Panc1 (cell line): ENCODE measurements around the gene EPN1. TPM values are rescaled to one million over a fixed set of nuclear protein-coding genes. Genes with fewer than 3 reads are reported as not detected.

ENCODE experiments used
- ATAC-seq: fragments of 200-7000 bp; cut with Tn5 transposase; 2 replicates; pipeline ENCODE4 v1.9.1; 2020; ENCODE audit warnings: mild to moderate bottlenecking, moderate library complexity
- BruUV-seq: library from RNA; stranded (reverse); fragments of 400-500 nt; replicated peaks from 2 replicates; lab custom pipeline; 2021; lab: Mats Ljungman, UMichigan
- CTCF ChIA-PET: fragments of 300-600 bp; sonication (Branson Sonifier 250); formaldehyde crosslinking; loops from one replicate; lab custom pipeline; 2022; ENCODE audit warnings: antibody characterized with exemption; lab: Charles Lee
- POLR2A ChIA-PET: fragments of 300-600 bp; sonication (Branson Sonifier 250); formaldehyde crosslinking; loops from one replicate; lab custom pipeline; 2022; ENCODE audit warnings: antibody characterized with exemption; lab: Charles Lee
- DNase-seq: peaks from one replicate; pipeline ENCODE4 v3.0.0-alpha.2; 2010; ENCODE audit warnings: low read depth, low spot score
- H3K27ac ChIP-seq: 2 replicates; pipeline ENCODE4 v1.5.1; 2011; ENCODE audit warnings: mild to moderate bottlenecking, low read length, inconsistent platforms
- H3K27me3 ChIP-seq: fragments of 200-500 bp; sonication (Bioruptor generic); 2 replicates; pipeline ENCODE4 v1.6.0; 2014; ENCODE audit warnings: low read length, inconsistent platforms; ENCODE audit not compliant: control insufficient read depth, insufficient read depth
- H3K36me3 ChIP-seq: fragments of 200-500 bp; sonication (Bioruptor generic); 2 replicates; pipeline ENCODE4 v1.5.1; 2014; ENCODE audit warnings: inconsistent platforms, mild to moderate bottlenecking, low read length, moderate library complexity; ENCODE audit not compliant: control insufficient read depth, insufficient read depth
- H3K4me1 ChIP-seq: 2 replicates; pipeline ENCODE4 v1.5.1; 2011; ENCODE audit warnings: inconsistent platforms, mild to moderate bottlenecking, low read length, moderate library complexity; ENCODE audit not compliant: control insufficient read depth, insufficient read depth
- H3K4me3 ChIP-seq, 2 experiments: 2 replicates each; pipeline ENCODE4 v1.5.1; 2011 to 2012; ENCODE audit warnings: low read depth in 2 of 2, low read length in 2 of 2, mild to moderate bottlenecking in 2 of 2, inconsistent platforms in 1 of 2, moderate library complexity in 1 of 2
- H3K9me3 ChIP-seq: fragments of 200-500 bp; sonication (Bioruptor generic); 2 replicates; pipeline ENCODE4 v1.5.1; 2014; ENCODE audit warnings: low read depth, mild to moderate bottlenecking, inconsistent platforms, low read length, moderate library complexity; ENCODE audit not compliant: control insufficient read depth, insufficient read depth
- CTCF ChIP-seq: fragments of 450-650 bp; IDR thresholded peaks from 2 replicates; pipeline ENCODE4 v1.5.1; 2017; ENCODE audit warnings: mild to moderate bottlenecking
- POLR2AphosphoS5 ChIP-seq: IDR thresholded peaks from 2 replicates; pipeline ENCODE4 v1.6.1; 2012; ENCODE audit warnings: mild to moderate bottlenecking, low read depth, low read length, moderate library complexity
- REST ChIP-seq, 2 experiments: IDR thresholded peaks; 2 replicates each; pipeline ENCODE4 v1.6.1; 2011 to 2012; ENCODE audit warnings: low read depth in 2 of 2, control low read depth in 1 of 2, low read length in 1 of 2, mild to moderate bottlenecking in 1 of 2, moderate library complexity in 1 of 2; ENCODE audit not compliant: insufficient read depth in 1 of 2
- SIN3A ChIP-seq: IDR thresholded peaks from 2 replicates; pipeline ENCODE4 v1.6.1; 2012; ENCODE audit warnings: low read depth, mild to moderate bottlenecking, low read length, moderate library complexity, borderline replicate concordance; ENCODE audit not compliant: insufficient read depth
- TCF7L2 ChIP-seq: IDR thresholded peaks from 2 replicates; pipeline ENCODE4 v1.6.1; 2011; ENCODE audit warnings: mild to moderate bottlenecking, low read depth, low read length, inconsistent platforms
- in situ Hi-C: cut with HindIII; loops from 2 replicates; pipeline ENCODE4 v1.10.0; 2016; ENCODE audit warnings: low sequenced_read_pairs, low pct_unique_long_range_greater_than_20kb
- intact Hi-C: fragments of 100-400 bp; cut with micrococcal nuclease; formaldehyde crosslinking; loops from one replicate; pipeline ENCODE4 v1.10.0; 2022; ENCODE audit not compliant: unreplicated experiment
- total RNA-seq: library from RNA; stranded (reverse); gene quantifications from one replicate; pipeline ENCODE4 v1.2.1, GENCODE V29; 2021; ENCODE audit not compliant: unreplicated experiment

EPN1 gene
- total RNA-seq, 1 experiment from 2014 or later = 361 TPM

DNA sequence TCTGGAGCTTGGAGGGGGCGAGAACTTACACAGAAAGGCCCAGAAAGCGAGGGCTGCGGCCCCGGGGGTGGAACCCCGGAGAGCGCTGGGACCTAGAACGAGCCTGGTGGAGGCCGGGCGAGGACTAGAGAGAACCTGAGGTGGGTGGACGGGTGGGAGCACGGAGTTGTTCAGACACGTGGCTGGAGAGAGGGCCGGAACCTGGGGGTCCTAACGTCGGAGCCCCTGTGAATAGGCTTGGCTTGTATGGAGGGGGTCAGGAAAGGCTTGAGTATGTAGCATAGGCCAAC lies 31.2 kb upstream of the EPN1 start:
- Histone ChIP-seq H3K4me3 (peak overlapping the region; percentile 63 to 93), H3K9me3 (no peaks in the 10 kb centered on the region), H3K4me1 (peaks cover 46% of the 10 kb centered on the region), H3K36me3 (peaks cover 13% of the 10 kb centered on the region), H3K27ac (peak overlapping the region; percentile 96), H3K27me3 (no peaks in the 10 kb centered on the region)
- no peak for ATAC-seq
- ChIA-PET CTCF (no interaction called here), POLR2A (interaction anchor here (0.6 kb wide), 1 partner anchor 9 kb away, joined by 6 read pairs; no protein-coding TSS in a partner anchor)
- no TSS peak for BruUV-seq
- in situ Hi-C loops (no loop called here), intact Hi-C loops (no loop called here)
- no peak for DNase-seq
- TF ChIP-seq SIN3A (no peak), POLR2AphosphoS5 (no peak), REST (IDR thresholded peaks at IDR 0.05; ENCODE audit: insufficient read depth in 1 of 2, low read depth in 2 of 2, low read length in 1 of 2) (no peak), TCF7L2 (no peak), CTCF (no peak)

DNA sequence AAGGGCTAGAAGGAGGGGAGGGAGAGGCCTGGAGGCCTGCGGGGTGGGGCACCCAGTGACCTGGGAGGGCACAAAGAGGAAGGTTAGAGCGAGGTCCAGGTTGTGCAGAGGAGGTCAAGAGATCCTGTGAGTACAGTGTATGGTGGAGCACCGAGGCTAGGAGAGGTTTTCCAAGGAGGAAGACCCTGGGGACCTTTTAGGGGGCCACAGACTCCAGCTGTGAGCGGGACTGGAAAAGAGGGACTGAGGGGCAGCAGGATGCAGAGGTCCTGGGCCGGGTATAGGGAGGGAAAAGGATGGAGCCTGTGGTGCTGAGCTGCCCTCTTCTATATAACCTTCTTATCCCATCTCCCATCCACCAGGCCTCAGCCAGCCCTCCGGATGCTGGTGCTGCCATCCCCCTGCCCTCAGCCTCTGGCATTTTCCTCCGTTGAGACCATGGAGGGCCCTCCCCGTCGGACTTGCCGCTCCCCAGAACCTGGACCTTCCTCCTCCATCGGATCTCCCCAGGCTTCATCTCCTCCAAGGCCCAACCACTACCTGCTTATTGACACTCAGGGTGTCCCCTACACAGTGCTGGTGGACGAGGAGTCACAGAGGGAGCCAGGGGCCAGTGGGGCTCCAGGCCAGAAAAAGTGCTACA lies 30.7 kb upstream of the EPN1 start:
- Histone ChIP-seq H3K9me3 (no peaks in the 10 kb centered on the region), H3K4me3 (peak overlapping the region; percentile 63 to 93), H3K27ac (peak overlapping the region; percentile 96), H3K27me3 (no peaks in the 10 kb centered on the region), H3K4me1 (peaks cover 51% of the 10 kb centered on the region), H3K36me3 (peaks cover 13% of the 10 kb centered on the region)
- ChIA-PET CTCF (no interaction called here), POLR2A (interaction anchor here (0.6 kb wide), 1 partner anchor 10 kb away, joined by 6 read pairs; no protein-coding TSS in a partner anchor)
- DNase-seq = no peak
- no peak for ATAC-seq
- no TSS peak for BruUV-seq
- intact Hi-C loops (no loop called here), in situ Hi-C loops (no loop called here)
- no peak for TF ChIP-seq REST (IDR thresholded peaks at IDR 0.05; ENCODE audit: insufficient read depth in 1 of 2, low read depth in 2 of 2, low read length in 1 of 2)
- TF ChIP-seq POLR2AphosphoS5 = no peak
- TF ChIP-seq CTCF = no peak
- TF ChIP-seq TCF7L2 = no peak
- no peak for TF ChIP-seq SIN3A
